ENCODE measurements around the gene CBX8.

DNA sequence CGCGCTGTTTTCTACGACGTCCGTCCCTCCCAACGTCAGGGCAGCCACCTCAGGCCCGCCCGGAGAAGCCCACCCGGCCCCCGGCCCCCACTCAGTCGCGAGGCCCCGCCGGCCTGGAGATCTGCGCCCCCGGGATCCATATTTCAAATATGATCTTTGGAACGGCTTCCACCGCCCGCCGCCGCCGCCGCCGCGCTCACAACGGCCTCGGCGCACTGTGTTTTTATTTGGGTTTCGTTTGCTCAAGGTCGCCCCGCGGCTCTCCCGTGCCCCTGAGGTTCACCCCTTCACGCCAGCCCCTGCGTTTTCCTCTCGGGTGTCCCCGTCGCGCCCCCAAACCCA lies 46.6 kb upstream of the CBX8 start:
- TF ChIP-seq, protein P1, sequence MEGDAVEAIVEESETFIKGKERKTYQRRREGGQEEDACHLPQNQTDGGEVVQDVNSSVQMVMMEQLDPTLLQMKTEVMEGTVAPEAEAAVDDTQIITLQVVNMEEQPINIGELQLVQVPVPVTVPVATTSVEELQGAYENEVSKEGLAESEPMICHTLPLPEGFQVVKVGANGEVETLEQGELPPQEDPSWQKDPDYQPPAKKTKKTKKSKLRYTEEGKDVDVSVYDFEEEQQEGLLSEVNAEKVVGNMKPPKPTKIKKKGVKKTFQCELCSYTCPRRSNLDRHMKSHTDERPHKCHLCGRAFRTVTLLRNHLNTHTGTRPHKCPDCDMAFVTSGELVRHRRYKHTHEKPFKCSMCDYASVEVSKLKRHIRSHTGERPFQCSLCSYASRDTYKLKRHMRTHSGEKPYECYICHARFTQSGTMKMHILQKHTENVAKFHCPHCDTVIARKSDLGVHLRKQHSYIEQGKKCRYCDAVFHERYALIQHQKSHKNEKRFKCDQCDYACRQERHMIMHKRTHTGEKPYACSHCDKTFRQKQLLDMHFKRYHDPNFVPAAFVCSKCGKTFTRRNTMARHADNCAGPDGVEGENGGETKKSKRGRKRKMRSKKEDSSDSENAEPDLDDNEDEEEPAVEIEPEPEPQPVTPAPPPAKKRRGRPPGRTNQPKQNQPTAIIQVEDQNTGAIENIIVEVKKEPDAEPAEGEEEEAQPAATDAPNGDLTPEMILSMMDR (IDR thresholded peaks at IDR 0.05; ENCODE audit: borderline replicate concordance, extremely low read depth, low read length, poor library complexity, severe bottlenecking): no peak
- TF ChIP-seq EZH2 (IDR thresholded peaks at IDR 0.05; ENCODE audit: borderline replicate concordance, low read depth, low read length, severe bottlenecking): no peak

Measured in DND-41 (cell line).